Nephron progenitor cell (in vitro differentiated cells): Measurements from ENCODE around the gene UBE2O.

Source experiments
- DNase-seq: peaks from one replicate; pipeline ENCODE4 v3.0.0; 2021
- H3K27ac Mint-ChIP-seq: 2 replicates; pipeline ENCODE4 v1.8.0; 2021; ENCODE audit warnings: mild to moderate bottlenecking, moderate library complexity, mixed read lengths
- H3K27me3 Mint-ChIP-seq: 2 replicates; pipeline ENCODE4 v1.8.0; 2021; ENCODE audit warnings: mild to moderate bottlenecking, low read depth, mixed read lengths; ENCODE audit not compliant: poor library complexity
- H3K36me3 Mint-ChIP-seq: 2 replicates; pipeline ENCODE4 v1.8.0; 2021; ENCODE audit warnings: low read depth, mixed read lengths
- H3K4me1 Mint-ChIP-seq: 2 replicates; pipeline ENCODE4 v1.8.0; 2021; ENCODE audit warnings: mixed read lengths
- H3K4me3 Mint-ChIP-seq: 2 replicates; pipeline ENCODE4 v1.8.0; 2021; ENCODE audit warnings: mild to moderate bottlenecking, moderate library complexity, mixed read lengths
- H3K9me3 Mint-ChIP-seq: 2 replicates; pipeline ENCODE4 v1.8.0; 2021; ENCODE audit warnings: mild to moderate bottlenecking, moderate library complexity, mixed read lengths
- TF ChIP-seq, protein P1 (sequence below): fragments of 200-600 bp; sonication (generic); IDR thresholded peaks from 2 replicates; pipeline ENCODE4 v1.5.0; 2021; ENCODE audit warnings: antibody characterized with exemption

The UBE2O gene

DNA sequence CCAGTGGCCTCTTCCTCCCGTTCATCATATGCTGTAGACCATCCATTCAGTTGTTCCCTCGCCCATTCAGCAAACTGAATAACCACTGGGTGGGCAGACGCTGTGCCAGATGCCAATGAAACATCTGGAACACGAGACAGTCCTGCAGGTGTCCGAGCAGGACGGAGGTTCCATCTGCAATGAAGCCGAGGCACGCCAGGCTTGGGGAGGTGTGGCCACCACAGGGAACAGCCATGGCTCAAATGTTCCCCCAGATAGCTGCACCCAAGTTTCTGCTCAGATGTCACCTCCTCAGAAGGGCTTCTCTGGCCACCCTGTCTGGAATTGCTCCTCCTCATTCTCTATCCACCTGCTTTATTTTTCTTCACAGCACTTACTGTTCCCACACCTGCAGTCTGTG lies 30.5 kb downstream of the UBE2O start:
- no peak for DNase-seq
- H3K4me1 Mint-ChIP-seq, result peaks cover 27% of the 10 kb centered on the region
- no peak overlapping the region for H3K4me3 Mint-ChIP-seq
- H3K9me3 Mint-ChIP-seq, result peaks cover 24% of the 10 kb centered on the region
- H3K27ac Mint-ChIP-seq, result no peak overlapping the region
- no peaks in the 10 kb centered on the region for H3K27me3 Mint-ChIP-seq
- peaks cover 58% of the 10 kb centered on the region for H3K36me3 Mint-ChIP-seq
- TF ChIP-seq, protein P1, sequence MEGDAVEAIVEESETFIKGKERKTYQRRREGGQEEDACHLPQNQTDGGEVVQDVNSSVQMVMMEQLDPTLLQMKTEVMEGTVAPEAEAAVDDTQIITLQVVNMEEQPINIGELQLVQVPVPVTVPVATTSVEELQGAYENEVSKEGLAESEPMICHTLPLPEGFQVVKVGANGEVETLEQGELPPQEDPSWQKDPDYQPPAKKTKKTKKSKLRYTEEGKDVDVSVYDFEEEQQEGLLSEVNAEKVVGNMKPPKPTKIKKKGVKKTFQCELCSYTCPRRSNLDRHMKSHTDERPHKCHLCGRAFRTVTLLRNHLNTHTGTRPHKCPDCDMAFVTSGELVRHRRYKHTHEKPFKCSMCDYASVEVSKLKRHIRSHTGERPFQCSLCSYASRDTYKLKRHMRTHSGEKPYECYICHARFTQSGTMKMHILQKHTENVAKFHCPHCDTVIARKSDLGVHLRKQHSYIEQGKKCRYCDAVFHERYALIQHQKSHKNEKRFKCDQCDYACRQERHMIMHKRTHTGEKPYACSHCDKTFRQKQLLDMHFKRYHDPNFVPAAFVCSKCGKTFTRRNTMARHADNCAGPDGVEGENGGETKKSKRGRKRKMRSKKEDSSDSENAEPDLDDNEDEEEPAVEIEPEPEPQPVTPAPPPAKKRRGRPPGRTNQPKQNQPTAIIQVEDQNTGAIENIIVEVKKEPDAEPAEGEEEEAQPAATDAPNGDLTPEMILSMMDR, result no peak

DNA sequence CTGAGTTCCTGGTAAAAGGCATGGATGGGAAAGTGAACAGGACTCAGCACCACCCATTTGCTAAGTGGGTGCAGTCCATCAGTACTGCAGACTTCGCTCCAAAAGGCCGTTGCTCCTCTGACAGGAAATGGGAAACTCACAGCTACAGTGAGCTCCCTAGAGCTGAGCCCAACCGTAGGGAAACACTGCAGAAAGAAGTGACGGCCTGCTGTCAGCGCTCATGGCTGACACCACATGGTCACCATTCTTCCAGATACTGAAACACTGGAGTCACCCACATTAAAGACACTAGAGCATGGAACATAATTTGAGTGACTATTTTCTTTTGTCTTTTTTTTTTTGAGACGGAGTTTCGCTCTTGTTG lies 31.9 kb downstream of the UBE2O start:
- Mint-ChIP-seq H3K9me3 (peaks cover 12% of the 10 kb centered on the region), H3K27ac (peak overlapping the region; percentile 52), H3K4me1 (peaks cover 27% of the 10 kb centered on the region), H3K36me3 (peaks cover 50% of the 10 kb centered on the region), H3K4me3 (no peak overlapping the region), H3K27me3 (no peaks in the 10 kb centered on the region)
- DNase-seq, result no peak
- TF ChIP-seq, protein P1, result no peak

DNA sequence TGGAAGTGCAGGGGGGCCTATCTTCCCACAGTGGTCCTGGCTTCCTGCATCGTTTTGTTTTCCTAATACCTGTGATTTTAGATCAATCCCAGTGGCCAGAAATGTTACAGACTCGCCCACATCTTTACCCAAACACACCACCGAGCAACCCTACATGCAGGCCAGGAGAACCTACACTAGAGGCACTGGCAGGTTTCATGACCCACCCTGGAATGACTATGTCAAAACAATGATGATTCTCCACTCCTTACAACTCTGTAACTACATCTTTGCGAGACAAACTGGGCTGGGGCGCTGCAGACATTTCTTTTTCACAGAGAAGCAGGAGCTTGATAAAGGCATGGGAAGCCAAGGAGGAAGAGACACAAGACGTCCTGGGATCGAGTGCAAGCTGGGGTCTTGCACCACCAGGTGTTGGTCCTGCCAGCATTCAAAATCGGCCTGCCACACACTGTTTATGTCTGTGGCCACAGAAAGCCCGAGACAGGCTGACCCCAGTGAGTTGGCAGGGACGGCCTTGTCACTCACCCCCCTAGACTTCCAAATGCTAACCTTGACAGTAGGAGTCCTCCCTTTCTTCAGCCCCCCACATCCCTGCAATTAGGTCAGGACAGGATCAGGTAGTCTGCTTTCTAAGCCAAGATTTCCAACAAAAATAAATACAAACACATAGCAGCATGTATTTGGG lies 32.5 kb downstream of the UBE2O start:
- no peak for DNase-seq
- Mint-ChIP-seq H3K36me3 (peaks cover 45% of the 10 kb centered on the region), H3K27me3 (no peaks in the 10 kb centered on the region), H3K4me3 (no peak overlapping the region), H3K4me1 (peaks cover 27% of the 10 kb centered on the region), H3K27ac (peak overlapping the region; percentile 52), H3K9me3 (peaks cover 8% of the 10 kb centered on the region)
- TF ChIP-seq, protein P1, result no peak

DNA sequence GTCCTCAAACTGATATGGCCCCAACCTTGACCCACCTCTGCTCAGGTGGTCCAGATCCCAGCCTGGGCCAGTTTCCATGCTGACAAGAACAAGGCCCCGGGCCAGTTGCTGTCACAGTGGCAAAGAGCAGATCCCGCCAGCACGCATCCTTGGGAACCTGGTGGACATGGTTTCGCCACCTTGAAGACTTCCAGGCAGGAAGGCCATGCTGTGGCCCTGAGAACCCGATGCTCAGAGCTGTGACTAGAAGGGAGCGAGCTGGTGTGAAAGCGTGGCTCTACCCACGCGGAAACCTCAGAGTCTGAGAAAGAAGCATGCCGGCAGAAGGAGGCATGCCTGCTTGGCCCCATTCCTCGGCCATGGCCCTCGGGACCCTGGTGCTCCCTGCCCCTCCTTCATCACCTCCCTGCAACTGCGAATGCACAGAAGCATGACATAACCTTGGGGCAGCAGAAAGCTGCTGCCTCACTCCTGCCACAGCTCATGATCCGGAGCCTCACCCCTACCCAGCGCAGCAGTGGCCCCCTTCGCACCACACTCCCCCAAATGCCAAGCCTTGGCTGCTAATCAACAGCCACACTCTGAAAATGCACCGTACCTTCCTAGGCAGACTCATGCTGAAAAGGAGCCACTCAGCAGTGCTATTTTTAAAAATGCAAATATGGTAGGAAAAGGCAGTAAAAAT lies 33.2 kb downstream of the UBE2O start:
- H3K9me3 Mint-ChIP-seq, result peaks cover 4% of the 10 kb centered on the region
- H3K4me3 Mint-ChIP-seq, result no peak overlapping the region
- peaks cover 41% of the 10 kb centered on the region for H3K36me3 Mint-ChIP-seq
- no peak overlapping the region for H3K27ac Mint-ChIP-seq
- H3K4me1 Mint-ChIP-seq, result peaks cover 34% of the 10 kb centered on the region
- no peaks in the 10 kb centered on the region for H3K27me3 Mint-ChIP-seq
- no peak for DNase-seq
- TF ChIP-seq, protein P1, result no peak

DNA sequence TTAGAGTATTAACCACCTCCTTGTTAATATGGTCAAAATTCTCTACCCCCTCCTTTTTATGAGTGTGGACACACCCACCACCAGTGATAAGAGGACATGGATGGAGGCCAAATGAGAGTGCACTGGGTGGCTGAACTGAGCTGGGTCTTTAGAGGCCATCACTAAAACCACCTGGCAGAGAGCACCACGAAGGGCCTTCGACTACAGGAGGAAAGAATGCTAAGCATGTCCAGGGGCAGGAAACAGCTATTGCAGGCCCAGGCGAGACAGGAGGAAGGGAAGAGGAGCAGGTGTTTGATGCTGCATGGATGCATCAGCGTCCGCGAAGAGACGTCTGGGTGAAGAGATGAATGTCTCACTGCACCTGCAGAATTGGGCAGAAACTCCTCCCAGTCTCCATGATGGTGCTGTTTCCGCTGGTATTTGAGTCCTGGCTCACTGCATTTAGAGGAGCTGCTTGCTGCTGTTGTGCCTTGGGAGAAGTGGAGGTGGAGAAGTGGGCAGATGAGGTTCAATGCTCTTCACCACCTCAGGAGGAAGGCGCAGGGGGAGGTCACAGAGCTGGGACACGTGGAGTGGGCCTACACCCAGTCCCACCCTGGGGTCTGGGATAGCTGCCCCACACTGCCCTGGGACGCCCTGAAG lies 35.3 kb downstream of the UBE2O start:
- no peak for DNase-seq
- H3K4me1 Mint-ChIP-seq, result peaks cover 43% of the 10 kb centered on the region
- TF ChIP-seq, protein P1, result no peak
- H3K4me3 Mint-ChIP-seq, result no peak overlapping the region
- peaks cover 4% of the 10 kb centered on the region for H3K27me3 Mint-ChIP-seq
- H3K27ac Mint-ChIP-seq, result peak overlapping the region; percentile 61
- H3K36me3 Mint-ChIP-seq, result peaks cover 36% of the 10 kb centered on the region
- H3K9me3 Mint-ChIP-seq, result peaks cover under 1% of the 10 kb centered on the region
